GM10266 (cell line): Measurements from ENCODE around the gene BRINP3.
"Not testable (repeated sequence)": the region's sequence is repeated elsewhere in the genome, so short reads cannot be mapped to it uniquely, and the experiment has no call there.

Source experiments
- DNase-seq: peaks from one replicate; pipeline ENCODE4 v3.0.0; 2012; ENCODE audit errors: extremely low spot score
- CTCF ChIP-seq: IDR thresholded peaks from 2 replicates; pipeline ENCODE4 v1.5.1; 2012; ENCODE audit warnings: mild to moderate bottlenecking, low read depth; ENCODE audit not compliant: control insufficient read depth, insufficient read depth; ENCODE audit errors: missing control alignments

Gene BRINP3

GRCh38 chr1:190477762-190478148 is at the start of gene BRINP3:
TSS of gene BRINP3 (minus strand) at chr1:190477864.
- DNase-seq = no peak

GRCh38 chr1:190511554-190511953 is 33.9 kb upstream of the BRINP3 start:
- DNase-seq = no peak
- no peak for TF ChIP-seq CTCF

More at GRCh38 chr1:190477762-190478148, at the start of gene BRINP3:
- no peak for TF ChIP-seq CTCF

- no peak for DNase-seq
- TF ChIP-seq CTCF = no peak
These were observed 29.7 kb upstream of the BRINP3 start for GRCh38 chr1:190507357-190507756.

DNA sequence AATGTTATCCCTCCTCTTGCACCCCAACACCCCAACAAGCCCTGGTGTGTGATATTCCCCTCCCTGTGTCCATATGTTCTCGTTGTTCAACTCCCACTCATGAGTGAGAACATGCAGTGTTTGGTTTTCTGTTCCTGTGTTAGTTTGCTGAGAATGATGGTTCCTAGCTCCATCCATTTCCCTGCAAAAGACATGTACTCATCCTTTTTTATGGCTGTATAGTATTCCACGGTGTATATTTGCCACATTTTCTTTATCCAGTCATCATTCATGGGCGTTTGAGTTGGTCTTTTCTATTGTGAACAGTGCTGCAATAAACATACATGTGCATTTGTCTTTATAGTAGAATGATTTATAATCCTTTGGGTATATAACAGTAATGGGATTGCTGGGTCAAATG is 26.9 kb upstream of the BRINP3 start:
- DNase-seq = not testable (repeated sequence)

GRCh38 chr1:190497565-190497964 is 19.9 kb upstream of the BRINP3 start:
- no peak for TF ChIP-seq CTCF
- DNase-seq = no peak

DNA sequence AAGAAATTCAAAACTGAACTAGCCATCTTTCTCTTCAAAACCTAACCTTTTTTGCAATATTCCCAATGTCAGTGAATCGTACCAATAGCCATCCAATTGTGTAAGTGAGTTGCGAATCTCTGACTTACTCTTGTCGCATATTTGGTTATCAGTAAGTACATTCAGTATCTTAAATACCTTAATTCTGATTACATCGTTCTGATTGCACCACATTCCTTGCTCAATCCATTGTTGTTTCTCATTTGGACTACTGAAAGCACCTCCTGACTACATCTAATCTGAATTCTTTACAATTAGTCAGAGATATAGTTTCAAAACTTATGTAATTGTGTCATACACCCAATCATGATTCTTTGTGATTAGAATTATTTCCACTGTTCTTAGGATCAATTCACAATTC is 16.8 kb upstream of the BRINP3 start:
- DNase-seq = no peak
- no peak for TF ChIP-seq CTCF

- no peak for TF ChIP-seq CTCF
- DNase-seq = no peak
These were observed 13.7 kb upstream of the BRINP3 start for GRCh38 chr1:190491404-190491803.

- no peak for TF ChIP-seq CTCF
- DNase-seq = no peak
These were observed 6.4 kb upstream of the BRINP3 start for GRCh38 chr1:190484045-190484444.
